Cardiac fibroblast (primary cell): Measurements from ENCODE around the gene STEAP3.
A peak's percentile ranks its signal among the peaks of the same experiment; 100 is the strongest.

Experiments used
- DNase-seq, 2 donors: peaks; one replicate each; pipeline versions ENCODE4 v3.0.0 to v3.0.0-alpha.2; 2010; ENCODE audit warnings: low read depth in 2 of 2
- H3K4me3 ChIP-seq, 2 donors: replicated peaks in 1 of 2; 1 replicate in 1 of 2; 2 replicates in 1 of 2; pipeline ENCODE4 v1.5.1; 2011; ENCODE audit warnings: low read depth in 2 of 2, low read length in 2 of 2, mild to moderate bottlenecking in 2 of 2, moderate library complexity in 1 of 2
- CTCF ChIP-seq: IDR thresholded peaks from one replicate; pipeline ENCODE4 v1.5.1; 2011; ENCODE audit warnings: low read depth, mild to moderate bottlenecking, low read length, inconsistent platforms

The STEAP3 gene

GRCh38 chr2:119245076-119245840 is 21.6 kb downstream of the STEAP3 start:
- H3K4me3 ChIP-seq = no peak overlapping the region
- no peak for DNase-seq
- TF ChIP-seq CTCF = no peak

GRCh38 chr2:119245841-119246230 is 22.2 kb downstream of the STEAP3 start:
- no peak for DNase-seq
- no peak for TF ChIP-seq CTCF
- no peak overlapping the region for H3K4me3 ChIP-seq

DNA sequence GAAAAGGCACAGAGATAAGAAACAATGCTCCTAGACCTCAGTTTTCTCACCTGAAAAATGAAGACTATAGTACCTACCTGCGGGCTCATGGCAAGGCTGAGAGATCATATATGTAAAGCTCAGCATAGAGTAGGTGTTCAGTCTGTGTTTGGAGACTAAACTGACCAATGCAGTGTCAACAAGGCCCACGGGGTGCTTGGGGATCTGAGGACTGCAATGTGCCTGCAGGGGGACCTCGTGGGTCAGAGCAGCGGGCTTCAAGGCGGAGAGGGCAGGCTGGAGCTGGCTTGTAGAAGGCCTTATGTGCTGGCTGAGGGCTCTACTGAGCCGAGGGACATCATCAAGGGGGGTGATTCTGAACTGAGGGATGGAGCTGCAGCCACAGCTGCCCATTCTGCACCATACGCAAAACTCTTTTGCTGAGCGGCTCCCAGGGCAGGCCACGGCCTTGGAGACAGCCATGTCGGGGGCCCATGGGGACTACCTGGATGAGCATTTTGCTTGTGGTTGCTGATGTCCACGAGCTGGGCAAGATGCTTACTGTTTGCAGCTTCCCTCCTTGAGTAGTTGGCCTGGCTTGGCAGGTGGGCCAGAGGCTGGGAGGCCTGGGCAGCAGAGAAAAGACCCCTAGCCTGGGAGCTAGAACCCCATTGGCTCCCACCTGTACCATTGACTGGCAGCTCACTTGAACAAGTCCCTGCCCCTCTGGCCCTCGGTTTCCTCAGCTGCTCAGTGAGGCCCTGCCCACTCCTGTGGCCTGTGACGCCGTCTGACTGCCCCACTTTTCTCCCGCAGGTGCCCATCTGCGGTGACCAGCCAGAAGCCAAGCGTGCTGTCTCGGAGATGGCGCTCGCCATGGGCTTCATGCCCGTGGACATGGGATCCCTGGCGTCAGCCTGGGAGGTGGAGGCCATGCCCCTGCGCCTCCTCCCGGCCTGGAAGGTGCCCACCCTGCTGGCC is 23.5 kb downstream of the STEAP3 start:
- DNase-seq = no peak
- no peak for TF ChIP-seq CTCF
- H3K4me3 ChIP-seq = no peak overlapping the region

DNA sequence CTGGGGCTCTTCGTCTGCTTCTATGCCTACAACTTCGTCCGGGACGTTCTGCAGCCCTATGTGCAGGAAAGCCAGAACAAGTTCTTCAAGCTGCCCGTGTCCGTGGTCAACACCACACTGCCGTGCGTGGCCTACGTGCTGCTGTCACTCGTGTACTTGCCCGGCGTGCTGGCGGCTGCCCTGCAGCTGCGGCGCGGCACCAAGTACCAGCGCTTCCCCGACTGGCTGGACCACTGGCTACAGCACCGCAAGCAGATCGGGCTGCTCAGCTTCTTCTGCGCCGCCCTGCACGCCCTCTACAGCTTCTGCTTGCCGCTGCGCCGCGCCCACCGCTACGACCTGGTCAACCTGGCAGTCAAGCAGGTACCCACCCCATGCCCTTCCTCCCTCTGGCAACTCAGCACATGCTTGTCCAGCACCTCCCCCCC is 24.2 kb downstream of the STEAP3 start:
- no peak for TF ChIP-seq CTCF
- no peak overlapping the region for H3K4me3 ChIP-seq
- no peak for DNase-seq

DNA sequence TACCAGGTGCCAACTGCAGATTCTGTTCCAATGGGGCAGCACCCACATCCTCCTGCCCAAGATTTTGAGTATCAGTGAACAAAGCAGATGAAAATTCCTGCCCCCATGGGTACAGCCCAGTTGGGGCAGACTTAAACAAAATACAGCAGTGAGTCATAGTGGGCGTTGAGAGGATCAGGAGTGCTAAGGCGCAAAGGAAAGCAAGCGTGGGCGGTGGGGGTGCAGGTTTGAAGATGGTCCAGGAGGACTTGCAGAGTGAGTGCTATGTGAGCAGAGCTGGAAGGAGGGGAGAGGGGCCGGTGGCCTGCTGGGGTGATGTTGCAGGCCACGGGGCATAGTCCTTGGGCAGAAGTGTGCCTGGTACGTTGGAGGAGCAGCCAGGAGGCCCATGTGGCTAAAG is 24.7 kb downstream of the STEAP3 start:
- TF ChIP-seq CTCF = no peak
- peak; percentile 68 to 78 for DNase-seq
- H3K4me3 ChIP-seq = no peak overlapping the region

DNA sequence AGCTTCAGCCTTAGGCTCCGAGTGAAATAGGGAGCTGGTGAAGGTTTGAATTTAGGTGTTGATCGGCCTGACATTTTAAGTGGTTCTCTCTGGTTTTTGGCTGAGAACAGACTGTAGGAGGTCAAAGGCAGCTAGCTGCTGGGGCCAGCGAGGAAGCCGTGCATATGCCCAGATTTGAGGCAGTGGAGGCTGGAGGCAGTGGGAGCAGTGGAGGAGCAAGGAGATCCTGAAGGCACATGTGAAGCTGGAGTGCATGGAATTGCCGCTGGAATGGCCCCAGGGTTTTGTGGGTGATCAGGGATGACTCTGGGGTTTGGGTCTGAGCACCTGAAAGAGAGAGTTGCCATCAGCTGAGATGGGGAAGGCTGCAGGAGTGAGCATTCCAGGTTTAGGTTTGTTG is 25.1 kb downstream of the STEAP3 start:
- no peak overlapping the region for H3K4me3 ChIP-seq
- TF ChIP-seq CTCF = no peak
- no peak for DNase-seq
